Measurements from ENCODE around the gene ADAMTS2.

The ADAMTS2 gene

DNA sequence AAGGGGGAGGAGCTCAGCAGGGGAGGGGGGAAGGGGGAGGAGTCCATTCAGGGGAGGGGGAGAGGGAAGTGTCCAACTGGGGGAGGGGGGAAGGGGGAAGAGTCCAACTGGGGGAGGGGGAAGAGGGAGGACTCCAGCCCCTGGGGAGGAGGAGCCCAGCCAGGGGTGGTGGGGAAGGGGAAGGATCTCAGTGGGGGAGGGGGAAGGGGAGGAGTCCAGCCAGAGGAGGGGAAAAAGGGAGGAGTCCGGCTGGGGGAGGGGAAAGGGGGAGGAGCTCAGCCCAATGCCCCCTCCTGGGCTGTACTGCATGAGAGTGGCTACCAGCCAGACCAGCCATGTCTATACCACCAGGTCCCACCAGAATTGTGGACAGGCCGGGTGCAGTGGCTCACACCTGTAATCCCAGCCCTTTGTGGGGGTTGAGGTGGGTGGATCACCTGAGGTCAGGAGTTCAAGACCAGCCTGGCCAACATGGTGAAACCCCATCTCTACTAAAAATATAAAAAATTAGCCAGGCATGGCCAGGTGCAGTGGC, 30.6 kb upstream of the ADAMTS2 start:
- no peaks in the 10 kb centered on the region; the same call in 1 of the 2 replicates for H4K20me1 ChIP-seq (ENCODE audit: insufficient read depth, low read length)
- H3K9ac ChIP-seq (ENCODE audit: low read depth, low read length) = no peak overlapping the region
- H2AFZ ChIP-seq (ENCODE audit: low read depth, low read length) = no peak overlapping the region
- H3K27ac ChIP-seq (ENCODE audit: low read length) = no peak overlapping the region
- no peaks in the 10 kb centered on the region for H3K36me3 ChIP-seq (ENCODE audit: insufficient read depth, low read length)
- no peaks in the 10 kb centered on the region for H3K79me2 ChIP-seq (ENCODE audit: insufficient read depth, low read length)
- H3K9me3 ChIP-seq (ENCODE audit: insufficient read depth, low read length, severe bottlenecking) = no peaks in the 10 kb centered on the region
- no peak for DNase-seq
- H3K27me3 ChIP-seq (ENCODE audit: insufficient read depth, low read length, poor library complexity) = peaks cover 3% of the 10 kb centered on the region
- H3K4me3 ChIP-seq (ENCODE audit: low read depth in 1 of 2, low read length in 2 of 2) = no peak overlapping the region
- H3K4me2 ChIP-seq (ENCODE audit: insufficient read depth, low read length) = no peak overlapping the region
- H3K4me1 ChIP-seq (ENCODE audit: insufficient read depth, low read length) = no peaks in the 10 kb centered on the region
- TF ChIP-seq, protein P1, sequence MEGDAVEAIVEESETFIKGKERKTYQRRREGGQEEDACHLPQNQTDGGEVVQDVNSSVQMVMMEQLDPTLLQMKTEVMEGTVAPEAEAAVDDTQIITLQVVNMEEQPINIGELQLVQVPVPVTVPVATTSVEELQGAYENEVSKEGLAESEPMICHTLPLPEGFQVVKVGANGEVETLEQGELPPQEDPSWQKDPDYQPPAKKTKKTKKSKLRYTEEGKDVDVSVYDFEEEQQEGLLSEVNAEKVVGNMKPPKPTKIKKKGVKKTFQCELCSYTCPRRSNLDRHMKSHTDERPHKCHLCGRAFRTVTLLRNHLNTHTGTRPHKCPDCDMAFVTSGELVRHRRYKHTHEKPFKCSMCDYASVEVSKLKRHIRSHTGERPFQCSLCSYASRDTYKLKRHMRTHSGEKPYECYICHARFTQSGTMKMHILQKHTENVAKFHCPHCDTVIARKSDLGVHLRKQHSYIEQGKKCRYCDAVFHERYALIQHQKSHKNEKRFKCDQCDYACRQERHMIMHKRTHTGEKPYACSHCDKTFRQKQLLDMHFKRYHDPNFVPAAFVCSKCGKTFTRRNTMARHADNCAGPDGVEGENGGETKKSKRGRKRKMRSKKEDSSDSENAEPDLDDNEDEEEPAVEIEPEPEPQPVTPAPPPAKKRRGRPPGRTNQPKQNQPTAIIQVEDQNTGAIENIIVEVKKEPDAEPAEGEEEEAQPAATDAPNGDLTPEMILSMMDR (IDR thresholded peaks at IDR 0.05; ENCODE audit: borderline replicate concordance, extremely low read depth, low read length, poor library complexity, severe bottlenecking) = no peak
- TF ChIP-seq EZH2 (IDR thresholded peaks at IDR 0.05; ENCODE audit: borderline replicate concordance, low read depth, low read length, severe bottlenecking) = no peak
- no peak for ATAC-seq (ENCODE audit: insufficient read depth, low read depth)

DNA sequence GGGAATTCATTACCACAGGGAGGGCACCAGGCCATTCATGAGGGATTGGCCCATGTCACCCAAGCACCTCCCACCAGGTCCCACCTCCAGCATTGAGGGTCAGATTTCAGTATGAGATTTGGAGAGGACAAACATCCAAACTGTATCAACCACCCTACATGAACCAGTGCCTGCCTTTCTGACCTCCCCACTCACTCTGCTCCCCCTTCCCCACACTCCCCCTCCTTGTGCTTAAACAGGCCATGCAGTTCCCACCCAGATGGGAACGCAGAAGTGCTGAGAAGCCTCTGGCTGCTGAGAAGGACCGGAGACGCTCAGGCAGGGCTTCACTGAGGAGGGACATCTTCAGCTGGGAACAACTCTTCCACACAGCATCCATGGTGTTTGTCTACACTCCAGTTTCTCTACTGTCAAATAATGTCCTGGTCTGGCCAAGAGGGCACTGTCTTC, 30.0 kb upstream of the ADAMTS2 start:
- H3K27ac ChIP-seq (ENCODE audit: low read length) = no peak overlapping the region
- ATAC-seq (ENCODE audit: insufficient read depth, low read depth) (no peak), DNase-seq (no peak)
- H3K79me2 ChIP-seq (ENCODE audit: insufficient read depth, low read length) = no peaks in the 10 kb centered on the region
- no peak overlapping the region for H2AFZ ChIP-seq (ENCODE audit: low read depth, low read length)
- H3K4me3 ChIP-seq (ENCODE audit: low read depth in 1 of 2, low read length in 2 of 2) = no peak overlapping the region
- no peaks in the 10 kb centered on the region for H3K9me3 ChIP-seq (ENCODE audit: insufficient read depth, low read length, severe bottlenecking)
- peaks cover 3% of the 10 kb centered on the region for H3K27me3 ChIP-seq (ENCODE audit: insufficient read depth, low read length, poor library complexity)
- no peaks in the 10 kb centered on the region for H3K4me1 ChIP-seq (ENCODE audit: insufficient read depth, low read length)
- H4K20me1 ChIP-seq (ENCODE audit: insufficient read depth, low read length) = no peaks in the 10 kb centered on the region; the same call in none of the 2 replicates
- no peaks in the 10 kb centered on the region for H3K36me3 ChIP-seq (ENCODE audit: insufficient read depth, low read length)
- no peak overlapping the region for H3K9ac ChIP-seq (ENCODE audit: low read depth, low read length)
- TF ChIP-seq, protein P1 (IDR thresholded peaks at IDR 0.05; ENCODE audit: borderline replicate concordance, extremely low read depth, low read length, poor library complexity, severe bottlenecking) = no peak
- TF ChIP-seq EZH2 (IDR thresholded peaks at IDR 0.05; ENCODE audit: borderline replicate concordance, low read depth, low read length, severe bottlenecking) = no peak
- H3K4me2 ChIP-seq (ENCODE audit: insufficient read depth, low read length) = no peak overlapping the region

DNA sequence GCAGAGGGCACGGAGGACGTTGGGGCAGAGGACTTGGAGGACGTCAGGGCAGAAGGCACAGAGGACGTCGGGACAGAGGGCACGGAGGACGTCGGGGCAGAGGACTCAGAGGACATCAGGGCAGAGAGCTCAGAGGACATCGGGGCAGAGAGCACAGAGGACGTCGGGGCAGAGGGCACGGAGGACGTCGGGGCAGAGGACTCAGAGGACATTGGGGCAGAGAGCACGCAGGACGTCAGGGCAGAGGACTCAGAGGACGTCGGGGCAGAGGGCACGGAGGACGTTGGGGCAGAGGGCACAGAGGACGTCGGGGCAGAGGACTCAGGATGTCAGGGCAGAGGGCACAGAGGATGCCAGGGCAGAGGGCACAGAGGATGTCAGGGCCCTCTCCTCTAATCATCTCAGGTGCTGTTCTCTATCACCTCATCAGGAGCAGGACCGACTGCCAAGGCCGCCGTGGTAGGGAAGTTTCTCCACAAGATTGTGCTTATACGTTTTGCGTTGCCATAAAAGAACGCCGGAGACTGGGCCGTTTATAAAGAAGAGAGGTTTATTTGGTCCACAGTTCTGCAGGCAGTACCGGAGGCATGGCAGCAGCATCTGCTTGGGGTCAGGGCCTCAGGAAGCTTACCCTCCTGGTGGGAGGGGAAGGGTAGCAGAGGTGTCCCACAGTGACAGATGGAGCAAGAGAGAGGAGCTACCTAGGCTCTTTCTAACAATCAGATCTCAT, 29.4 kb upstream of the ADAMTS2 start:
- H3K4me2 ChIP-seq (ENCODE audit: insufficient read depth, low read length) = no peak overlapping the region
- H3K36me3 ChIP-seq (ENCODE audit: insufficient read depth, low read length) = no peaks in the 10 kb centered on the region
- TF ChIP-seq EZH2 (IDR thresholded peaks at IDR 0.05; ENCODE audit: borderline replicate concordance, low read depth, low read length, severe bottlenecking) = no peak
- TF ChIP-seq, protein P1 (IDR thresholded peaks at IDR 0.05; ENCODE audit: borderline replicate concordance, extremely low read depth, low read length, poor library complexity, severe bottlenecking) = no peak
- H2AFZ ChIP-seq (ENCODE audit: low read depth, low read length) = no peak overlapping the region
- H3K27ac ChIP-seq (ENCODE audit: low read length) = no peak overlapping the region
- peaks cover 3% of the 10 kb centered on the region for H3K27me3 ChIP-seq (ENCODE audit: insufficient read depth, low read length, poor library complexity)
- no peak overlapping the region for H3K4me3 ChIP-seq (ENCODE audit: low read depth in 1 of 2, low read length in 2 of 2)
- no peak for ATAC-seq (ENCODE audit: insufficient read depth, low read depth)
- DNase-seq = no peak
- no peaks in the 10 kb centered on the region for H3K9me3 ChIP-seq (ENCODE audit: insufficient read depth, low read length, severe bottlenecking)
- H4K20me1 ChIP-seq (ENCODE audit: insufficient read depth, low read length) = no peaks in the 10 kb centered on the region; the same call in none of the 2 replicates
- H3K4me1 ChIP-seq (ENCODE audit: insufficient read depth, low read length) = no peaks in the 10 kb centered on the region
- H3K9ac ChIP-seq (ENCODE audit: low read depth, low read length) = no peak overlapping the region
- no peaks in the 10 kb centered on the region for H3K79me2 ChIP-seq (ENCODE audit: insufficient read depth, low read length)

Data from DND-41 (cell line).